Measurements from ENCODE around the gene DGKZ.
"Not testable (repeated sequence)": the region's sequence is repeated elsewhere in the genome, so short reads cannot be mapped to it uniquely, and the experiment has no call there.

Gene DGKZ

GRCh38 chr11:46367244-46367915 is 20.1 kb downstream of the DGKZ start:
- DNase-seq: peak; percentile 48

- no peak for DNase-seq
Measured at GRCh38 chr11:46367916-46368267, 20.6 kb downstream of the DGKZ start.

GRCh38 chr11:46369458-46370152 is 22.3 kb downstream of the DGKZ start:
- DNase-seq: peak; percentile 66

- no peak for DNase-seq
Measured at GRCh38 chr11:46370253-46370652, 23.0 kb downstream of the DGKZ start.

GRCh38 chr11:46371262-46371661 is 24.0 kb downstream of the DGKZ start:
- not testable (repeated sequence) for DNase-seq

- DNase-seq: no peak
Measured at GRCh38 chr11:46372086-46372485, 24.8 kb downstream of the DGKZ start.

- DNase-seq: not testable (repeated sequence)
Measured at GRCh38 chr11:46372501-46372900, 25.2 kb downstream of the DGKZ start.

- DNase-seq: no peak
Measured at GRCh38 chr11:46373787-46374740, 26.8 kb downstream of the DGKZ start.

- DNase-seq: no peak
Measured at GRCh38 chr11:46374815-46375214, 27.6 kb downstream of the DGKZ start.

- DNase-seq: no peak
Measured at GRCh38 chr11:46375392-46376101, 28.3 kb downstream of the DGKZ start.

GRCh38 chr11:46376258-46377050 is 29.2 kb downstream of the DGKZ start:
- DNase-seq: no peak

GRCh38 chr11:46377290-46377689 is 30.0 kb downstream of the DGKZ start:
- no peak for DNase-seq

GRCh38 chr11:46377831-46378230 is 30.6 kb downstream of the DGKZ start:
- DNase-seq: no peak

- no peak for DNase-seq
Measured at GRCh38 chr11:46378296-46378695, 31.0 kb downstream of the DGKZ start.

- no peak for DNase-seq
Measured at GRCh38 chr11:46378811-46379481, 31.7 kb downstream of the DGKZ start.

- not testable (repeated sequence) for DNase-seq
Measured at GRCh38 chr11:46379482-46380293, 32.4 kb downstream of the DGKZ start.

GRCh38 chr11:46380340-46381047 is 33.2 kb downstream of the DGKZ start:
- DNase-seq: no peak

GRCh38 chr11:46381048-46381818 is 34.0 kb downstream of the DGKZ start, which contains the start of gene MDK:
TSS of gene MDK (plus strand) at chr11:46381669. CDS start at chr11:46382058, 389 bp downstream.
- no peak for DNase-seq
